Subcutaneous adipose tissue (tissue), 4 donors: ENCODE results near the gene CYP17A1. TPM values are rescaled to one million over a fixed set of nuclear protein-coding genes. Genes with fewer than 3 reads are reported as not detected.

ENCODE experiments used
- CTCF ChIP-seq: fragments of 450-650 bp; IDR thresholded peaks from one replicate; pipeline ENCODE4 v1.5.1; 2016; ENCODE audit warnings: low read depth, mild to moderate bottlenecking, control low read depth, antibody characterized with exemption, moderate library complexity
- total RNA-seq, 4 donors: library from RNA; depleted of rRNA; stranded (reverse); fragments of >200 nt; gene quantifications; one replicate each; pipeline ENCODE4 v1.1.0, GENCODE V29; 2016

Gene CYP17A1
- total RNA-seq, 4 donors from 2014 or later, result not detected

GRCh38 chr10:102796407-102797176, 40.6 kb downstream of the CYP17A1 start:
- no peak for TF ChIP-seq CTCF

GRCh38 chr10:102795453-102796406, 41.5 kb downstream of the CYP17A1 start:
- TF ChIP-seq CTCF, result no peak

- TF ChIP-seq CTCF, result no peak
Measured at GRCh38 chr10:102791754-102792395, 45.3 kb downstream of the CYP17A1 start.

GRCh38 chr10:102785818-102786217, 51.4 kb downstream of the CYP17A1 start:
- TF ChIP-seq CTCF, result no peak

DNA sequence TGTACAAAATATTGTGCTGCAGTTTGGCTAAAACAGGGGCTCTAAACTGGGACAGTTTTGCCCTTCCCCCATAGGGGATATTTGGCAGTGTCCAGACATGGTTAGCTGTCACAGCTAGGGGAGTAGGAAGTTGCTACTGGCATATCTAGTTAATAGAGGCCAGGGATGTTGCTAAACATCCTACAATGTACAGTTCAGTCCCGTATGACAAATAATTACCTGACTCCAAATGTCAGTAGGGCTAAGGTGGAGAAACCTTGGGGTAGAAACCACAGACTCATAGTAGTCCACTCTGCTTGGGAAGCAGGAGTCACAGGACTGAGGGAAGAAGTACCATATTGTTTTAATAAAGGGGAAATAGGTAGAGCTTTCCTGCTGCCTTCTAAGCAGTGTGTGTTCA, 53.6 kb downstream of the CYP17A1 start:
- no peak for TF ChIP-seq CTCF

DNA sequence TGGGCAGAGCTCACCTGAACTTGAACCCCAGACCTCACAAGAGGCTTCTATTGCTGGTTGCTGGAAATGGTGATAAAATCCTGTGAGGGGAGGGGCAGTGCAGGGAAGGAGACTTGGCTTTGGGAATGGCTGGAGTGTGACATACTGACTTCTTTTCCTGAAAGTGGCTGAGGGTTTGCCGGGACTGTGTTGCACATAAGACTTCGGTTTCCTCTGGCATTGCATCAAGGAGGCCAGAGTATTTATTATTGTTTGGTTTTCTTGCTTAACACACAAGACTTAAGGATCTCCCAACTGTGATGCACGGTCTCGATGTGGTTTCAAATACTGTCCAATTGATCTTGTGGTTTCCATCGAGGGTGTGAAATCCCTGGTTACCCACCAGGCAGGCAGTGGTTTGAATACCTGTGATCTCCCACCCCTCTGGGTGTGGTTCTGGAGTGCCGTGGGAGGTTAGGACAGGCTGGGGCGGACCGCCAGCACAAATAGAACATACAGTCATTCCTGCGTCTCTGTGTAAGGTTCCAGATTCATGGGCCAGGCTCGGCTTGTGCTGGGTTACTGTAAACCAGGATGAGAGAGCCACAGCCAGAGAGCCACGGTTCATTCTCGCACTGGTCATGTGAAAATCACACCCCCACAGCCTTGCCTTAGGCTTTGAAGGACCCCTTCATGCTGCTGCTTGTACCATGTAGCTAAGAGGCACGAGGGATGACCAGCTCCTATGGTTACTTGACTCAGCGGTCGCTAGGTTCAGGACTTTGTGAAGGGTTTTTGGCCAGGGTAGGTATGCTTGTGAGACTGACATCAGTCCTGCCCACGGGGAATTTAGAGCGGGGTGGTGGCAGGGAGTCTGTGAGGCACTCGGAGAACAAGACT, 54.3 kb downstream of the CYP17A1 start:
- TF ChIP-seq CTCF, result no peak
